Measurements from ENCODE around the gene CSF3. TPM values are rescaled to one million over a fixed set of nuclear protein-coding genes. Genes with fewer than 3 reads are reported as not detected.

CSF3 gene
- total and polyA plus RNA-seq, 2 of the 4 experiments (the other 2 are of a cell fraction): not detected

DNA sequence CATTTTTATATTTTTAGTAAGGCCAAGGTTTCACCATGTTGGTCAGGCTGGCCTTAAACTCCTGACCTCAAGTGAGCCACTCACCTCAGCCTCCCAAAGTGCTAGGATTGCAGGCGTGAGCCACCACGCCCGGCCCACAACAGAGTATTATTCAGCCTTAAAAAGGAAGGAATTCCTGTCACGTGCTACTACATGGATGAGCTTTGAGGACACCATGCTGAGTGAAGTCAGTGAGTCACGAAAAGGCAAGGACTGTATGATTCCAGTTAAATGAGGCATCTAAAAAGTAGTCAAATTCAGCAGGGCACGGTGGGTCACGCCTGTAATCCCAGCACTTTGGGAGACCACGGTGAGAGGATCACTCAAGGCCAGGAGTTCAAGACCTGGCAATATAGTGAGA, 9.7 kb downstream of the CSF3 start:
- no peak overlapping the region for H2AK9ac ChIP-seq (replicated peaks; ENCODE audit: low read depth, low read length, poor library complexity)
- no peak overlapping the region for H2BK120ac ChIP-seq (ENCODE audit: low read depth, low read length)
- no peak overlapping the region for H3K27ac ChIP-seq (ENCODE audit: insufficient read depth, low read length)
- no peak overlapping the region for H4K8ac ChIP-seq (ENCODE audit: low read depth in 2 of 2, low read length in 2 of 2)
- H3K4ac ChIP-seq (ENCODE audit: low read depth, low read length): no peak overlapping the region
- H3K18ac ChIP-seq (ENCODE audit: low read depth, low read length): no peak overlapping the region
- ChIA-PET POLR2A (ENCODE audit: unreplicated experiment) (no interaction called here), CTCF (interaction anchor here (0.5 kb wide), 1 partner anchor 122 kb away, joined by 4 read pairs; no protein-coding TSS in a partner anchor)
- H3K14ac ChIP-seq (replicated peaks; ENCODE audit: low read depth, low read length): no peak overlapping the region
- in situ Hi-C loops (cut with MboI; ENCODE audit: low sequenced_read_pairs) (loop anchor here (10.0 kb wide), 1 partner anchor 260 kb away; the partner anchor contains the start of gene CDC6), intact Hi-C loops (cut with micrococcal nuclease) (no loop called here), dilution Hi-C loops (cut with HindIII; ENCODE audit: low sequenced_read_pairs, unreplicated experiment) (no loop called here)
- TF ChIP-seq, protein P1, sequence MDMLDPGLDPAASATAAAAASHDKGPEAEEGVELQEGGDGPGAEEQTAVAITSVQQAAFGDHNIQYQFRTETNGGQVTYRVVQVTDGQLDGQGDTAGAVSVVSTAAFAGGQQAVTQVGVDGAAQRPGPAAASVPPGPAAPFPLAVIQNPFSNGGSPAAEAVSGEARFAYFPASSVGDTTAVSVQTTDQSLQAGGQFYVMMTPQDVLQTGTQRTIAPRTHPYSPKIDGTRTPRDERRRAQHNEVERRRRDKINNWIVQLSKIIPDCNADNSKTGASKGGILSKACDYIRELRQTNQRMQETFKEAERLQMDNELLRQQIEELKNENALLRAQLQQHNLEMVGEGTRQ (IDR thresholded peaks at IDR 0.05; ENCODE audit: low read depth, low read length): no peak
- no peak overlapping the region for H3K9ac ChIP-seq (ENCODE audit: low read depth, low read length)
- peaks cover 19% of the 10 kb centered on the region for H3K4me1 ChIP-seq (ENCODE audit: control insufficient read depth, insufficient read depth, low read length)
- H3K9me3 ChIP-seq (ENCODE audit: control insufficient read depth, insufficient read depth, low read length): no peaks in the 10 kb centered on the region
- no peak overlapping the region for H3K23ac ChIP-seq (ENCODE audit: low read depth, low read length)
- no peaks in the 10 kb centered on the region for H3K79me1 ChIP-seq (ENCODE audit: low read depth in 1 of 2, low read length in 2 of 2)
- peaks cover 46% of the 10 kb centered on the region for H3K36me3 ChIP-seq (ENCODE audit: control insufficient read depth, insufficient read depth, low read length)
- no peak for ATAC-seq (ENCODE audit: low read depth)
- no peaks in the 10 kb centered on the region for H3K27me3 ChIP-seq (ENCODE audit: control insufficient read depth, insufficient read depth, low read length)
- H2BK5ac ChIP-seq (ENCODE audit: low read depth, low read length, poor library complexity, severe bottlenecking): no peak overlapping the region
- no peak overlapping the region for H4K91ac ChIP-seq (ENCODE audit: insufficient read depth, low read depth, low read length)
- H3K4me3 ChIP-seq (ENCODE audit: insufficient read depth, low read depth, low read length): no peak overlapping the region
- H2BK20ac ChIP-seq (ENCODE audit: low read depth, low read length): no peak overlapping the region
- no peak for DNase-seq
- H3K4me2 ChIP-seq (ENCODE audit: low read depth, low read length): no peak overlapping the region
- 90% methylated on average over 5 of the region's 8 CpGs; no CpG with 5 or more reads in 1 of the 2 experiments for WGBS, 2 experiments (ENCODE audit: extremely low coverage in 2 of 2, insufficient read length in 1 of 2)
- no TSS peak for BruUV-seq (replicated peaks)
- H4K5ac ChIP-seq (ENCODE audit: low read depth, low read length): no peak overlapping the region
- H3K9me1 ChIP-seq (ENCODE audit: insufficient read depth, low read length): peaks cover 2% of the 10 kb centered on the region; the same call in 1 of the 2 replicates
- H2BK15ac ChIP-seq (ENCODE audit: low read depth, low read length): no peak overlapping the region
- H3K56ac ChIP-seq (ENCODE audit: extremely low read depth, insufficient read depth, low read length): no peak overlapping the region
- H2AFZ ChIP-seq (replicated peaks; ENCODE audit: low read length, poor library complexity): no peak overlapping the region
- H2AK5ac ChIP-seq (ENCODE audit: low read depth, low read length): no peak overlapping the region
- no peaks in the 10 kb centered on the region for H4K20me1 ChIP-seq (ENCODE audit: insufficient read depth, low read length)
